Liver (tissue), 9 donors: Measurements from ENCODE around the gene CLC. TPM values are rescaled to one million over a fixed set of nuclear protein-coding genes. Genes with fewer than 3 reads are reported as not detected.

Source experiments
- DNase-seq: peaks from one replicate; pipeline ENCODE4 v3.0.0-alpha.2; 2017; ENCODE audit warnings: low spot score
- H3K27ac ChIP-seq, 2 donors: one replicate each; pipeline ENCODE4 v1.7.0; 2013; ENCODE audit warnings: inconsistent platforms in 2 of 2, low read length in 2 of 2, control low read depth in 1 of 2, low read depth in 1 of 2, mild to moderate bottlenecking in 1 of 2
- H3K27me3 ChIP-seq, 4 donors: one replicate each; pipeline versions ENCODE4 v1.6.1 to v1.7.0; 2013; ENCODE audit warnings: low read length in 3 of 4, inconsistent platforms in 1 of 4, mild to moderate bottlenecking in 1 of 4, moderate library complexity in 1 of 4; ENCODE audit not compliant: control insufficient read depth in 4 of 4, insufficient read depth in 4 of 4
- H3K36me3 ChIP-seq, 4 donors: one replicate each; pipeline versions ENCODE4 v1.6.1 to v1.7.0; 2013; ENCODE audit warnings: low read length in 3 of 4, mild to moderate bottlenecking in 3 of 4, low read depth in 1 of 4, moderate library complexity in 1 of 4; ENCODE audit not compliant: control insufficient read depth in 4 of 4, insufficient read depth in 3 of 4
- H3K4me1 ChIP-seq, 4 donors: one replicate each; pipeline versions ENCODE4 v1.6.1 to v1.7.0; 2013; ENCODE audit warnings: low read length in 3 of 4, mild to moderate bottlenecking in 3 of 4, moderate library complexity in 1 of 4; ENCODE audit not compliant: control insufficient read depth in 4 of 4, insufficient read depth in 4 of 4
- H3K4me3 ChIP-seq, 3 donors: one replicate each; pipeline versions ENCODE4 v1.6.1 to v1.7.0; 2013; ENCODE audit warnings: low read length in 3 of 3, control low read depth in 1 of 3, low read depth in 1 of 3, mild to moderate bottlenecking in 1 of 3
- H3K9ac ChIP-seq, 2 donors: one replicate each; pipeline ENCODE4 v1.7.0; 2013; ENCODE audit warnings: low read length in 2 of 2, mild to moderate bottlenecking in 2 of 2, moderate library complexity in 2 of 2, control low read depth in 1 of 2, low read depth in 1 of 2
- H3K9me3 ChIP-seq, 4 donors: one replicate each; pipeline versions ENCODE4 v1.6.1 to v1.7.0; 2013; ENCODE audit warnings: low read length in 3 of 4; ENCODE audit not compliant: control insufficient read depth in 4 of 4
- ATF3 ChIP-seq: IDR thresholded peaks from 2 replicates; pipeline ENCODE4 v1.6.1; 2016; ENCODE audit warnings: antibody characterized with exemption
- EGR1 ChIP-seq, 2 donors: IDR thresholded peaks; 2 replicates each; pipeline ENCODE4 v1.6.1; 2016 to 2018; ENCODE audit warnings: antibody characterized with exemption in 2 of 2, low read depth in 2 of 2
- FOXA2 ChIP-seq: IDR thresholded peaks from 2 replicates; pipeline ENCODE4 v1.6.1; 2016; ENCODE audit warnings: antibody characterized with exemption
- GABPA ChIP-seq, 2 donors: IDR thresholded peaks in 1 of 2; conservative IDR thresholded peaks in 1 of 2; 2 replicates each; pipeline ENCODE4 v1.6.1; 2016; ENCODE audit warnings: antibody characterized with exemption in 2 of 2, mild to moderate bottlenecking in 1 of 2, moderate library complexity in 1 of 2
- HNF4A ChIP-seq, 2 donors: conservative IDR thresholded peaks; 2 replicates each; pipeline ENCODE4 v1.6.1; 2016; ENCODE audit warnings: antibody characterized with exemption in 2 of 2, mild to moderate bottlenecking in 2 of 2
- HNF4G ChIP-seq: IDR thresholded peaks from 2 replicates; pipeline ENCODE4 v1.6.1; 2016; ENCODE audit warnings: antibody characterized with exemption
- JUND ChIP-seq, 2 donors: IDR thresholded peaks; 2 replicates each; pipeline ENCODE4 v1.6.1; 2016; ENCODE audit warnings: antibody characterized with exemption in 2 of 2
- NR2F2 ChIP-seq: IDR thresholded peaks from 2 replicates; pipeline ENCODE4 v1.6.1; 2016; ENCODE audit warnings: antibody characterized with exemption
- RAD21 ChIP-seq, 2 donors: IDR thresholded peaks; 2 replicates each; pipeline ENCODE4 v1.6.1; 2016; ENCODE audit warnings: antibody characterized with exemption in 2 of 2, mild to moderate bottlenecking in 2 of 2
- REST ChIP-seq: IDR thresholded peaks from 2 replicates; pipeline ENCODE4 v1.6.1; 2016; ENCODE audit warnings: antibody characterized with exemption, mild to moderate bottlenecking
- RXRA ChIP-seq, 2 donors: IDR thresholded peaks; 2 replicates each; pipeline ENCODE4 v1.6.1; 2017 to 2018; ENCODE audit warnings: antibody characterized with exemption in 2 of 2, mild to moderate bottlenecking in 1 of 2
- SP1 ChIP-seq: IDR thresholded peaks from 2 replicates; pipeline ENCODE4 v1.6.1; 2018; ENCODE audit warnings: antibody characterized with exemption, mild to moderate bottlenecking
- TAF1 ChIP-seq: conservative IDR thresholded peaks from 2 replicates; pipeline ENCODE4 v1.6.1; 2016; ENCODE audit warnings: antibody characterized with exemption, mild to moderate bottlenecking
- YY1 ChIP-seq: IDR thresholded peaks from 2 replicates; pipeline ENCODE4 v1.6.1; 2016; ENCODE audit warnings: antibody characterized with exemption, mild to moderate bottlenecking
- ZBTB33 ChIP-seq: IDR thresholded peaks from 2 replicates; pipeline ENCODE4 v1.6.1; 2016; ENCODE audit warnings: antibody characterized with exemption
- WGBS: extraction: QIAGEN DNeasy Blood & Tissue Kit; methylation state at CpG from one replicate; pipeline ENCODE4 v1.1.7; 2013; 5-methylcytosine and 5-hydroxymethylcytosine counted together
- polyA plus RNA-seq, 2 donors: library from polyadenylated mRNA; stranded (reverse) in 1 of 2; unstranded in 1 of 2; fragments of 200-250 nt in 1 of 2; fragments of >200 nt in 1 of 2; fragmentation: Nextera tagmentation in 1 of 2; extraction: Ambion mirVana in 1 of 2; gene quantifications; one replicate each; pipeline versions ENCODE4 v1.2.1 to v1.2.3, GENCODE V29; 2013 to 2015
- total RNA-seq, 2 donors: library from RNA; depleted of rRNA; stranded (reverse); fragments of >200 nt; gene quantifications; one replicate each; pipeline ENCODE4 v1.2.3, GENCODE V29; 2014
- donor health status: healthy.
- donor health status: healthy.
- donor health status: healthy.
- donor health status: healthy.
- donor health status: healthy.

CLC gene
- total and polyA plus RNA-seq, 4 donors = 0.60 to 13.6 TPM; not detected in 2

GRCh38 chr19:39740395-39740794 is 2.6 kb upstream of the CLC start:
- H3K9me3 ChIP-seq = no peaks in the 10 kb centered on the region
- TF ChIP-seq JUND (IDR thresholded peaks at IDR 0.05) (no peak), SP1 (no peak), FOXA2 (no peak), YY1 (no peak), ZBTB33 (no peak), ATF3 (no peak), HNF4A (conservative IDR thresholded peaks at IDR 0.05) (no peak), HNF4G (no peak), RXRA (IDR thresholded peaks at IDR 0.05) (no peak), EGR1 (IDR thresholded peaks at IDR 0.05; ENCODE audit: low read depth in 2 of 2) (no peak), GABPA (IDR thresholded peaks at IDR 0.05 in 1 of 2, conservative IDR thresholded peaks at IDR 0.05 in 1 of 2) (no peak)
- WGBS = 77% methylated on average over 1 of the region's 1 CpG

GRCh38 chr19:39738814-39739213 is 985 bp upstream of the CLC start:
- H3K4me3 ChIP-seq = no peak overlapping the region
- DNase-seq = no peak
- H3K4me1 ChIP-seq = no peaks in the 10 kb centered on the region
- no peaks in the 10 kb centered on the region for H3K36me3 ChIP-seq
- 44% methylated on average over 3 of the region's 3 CpGs for WGBS
- peaks cover 0 to 5% (median 0%) of the 10 kb centered on the region in 4 donors for H3K27me3 ChIP-seq
- H3K9ac ChIP-seq = no peak overlapping the region
- TF ChIP-seq HNF4A (conservative IDR thresholded peaks at IDR 0.05) (no peak), REST (no peak), TAF1 (no peak), ZBTB33 (no peak), NR2F2 (no peak), SP1 (no peak), EGR1 (IDR thresholded peaks at IDR 0.05; ENCODE audit: low read depth in 2 of 2) (no peak), RAD21 (IDR thresholded peaks at IDR 0.05) (no peak)
- no peaks in the 10 kb centered on the region for H3K9me3 ChIP-seq
- H3K27ac ChIP-seq = no peak overlapping the region

More at GRCh38 chr19:39740395-39740794, 2.6 kb upstream of the CLC start:
- no peak overlapping the region for H3K27ac ChIP-seq
- no peak overlapping the region for H3K4me3 ChIP-seq
- H3K27me3 ChIP-seq = peaks cover 0 to 5% (median 0%) of the 10 kb centered on the region in 4 donors
- H3K36me3 ChIP-seq = no peaks in the 10 kb centered on the region
- H3K4me1 ChIP-seq = no peaks in the 10 kb centered on the region
- DNase-seq = no peak
- H3K9ac ChIP-seq = no peak overlapping the region
